Neural cell (in vitro differentiated cells): Measurements from ENCODE around the gene LPCAT3. TPM values are rescaled to one million over a fixed set of nuclear protein-coding genes. Genes with fewer than 3 reads are reported as not detected.

Experiments used
- H2AFZ ChIP-seq: fragments of 200-600, 300-800 bp; sonication (generic), shearing (Covaris generic); 2 replicates; pipeline ENCODE4 v1.6.0; 2014; ENCODE audit warnings: low read depth, mild to moderate bottlenecking, antibody characterized with exemption, low read length, moderate library complexity
- H3F3A ChIP-seq: fragments of 200-600 bp; shearing (Covaris generic); 2 replicates; pipeline ENCODE4 v1.6.1; 2016; ENCODE audit warnings: mild to moderate bottlenecking, moderate library complexity, mixed read lengths, antibody characterized with exemption, low read length; ENCODE audit not compliant: insufficient read depth, poor library complexity, severe bottlenecking
- H3K27ac ChIP-seq: fragments of 200-600, 300-800 bp; sonication (generic), shearing (Covaris generic); 2 replicates; pipeline ENCODE4 v1.5.1; 2014; ENCODE audit warnings: mild to moderate bottlenecking, low read length, moderate library complexity
- H3K27me3 ChIP-seq: fragments of 300-800, 200-600 bp; sonication (generic), shearing (Covaris generic); 2 replicates; pipeline ENCODE4 v1.6.0; 2014; ENCODE audit warnings: mild to moderate bottlenecking, low read depth, low read length, moderate library complexity; ENCODE audit not compliant: insufficient read depth
- H3K36me3 ChIP-seq: fragments of 300-800, 200-600 bp; sonication (generic), shearing (Covaris generic); 2 replicates; pipeline ENCODE4 v1.5.1; 2014; ENCODE audit warnings: mild to moderate bottlenecking, antibody characterized with exemption, low read length, moderate library complexity; ENCODE audit not compliant: insufficient read depth
- H3K4me2 ChIP-seq: fragments of 300-800, 200-600 bp; sonication (generic), shearing (Covaris generic); 2 replicates; pipeline ENCODE4 v1.6.0; 2014; ENCODE audit warnings: mild to moderate bottlenecking, low read length
- H3K4me3 ChIP-seq: fragments of 300-800, 200-600 bp; sonication (generic), shearing (Covaris generic); 2 replicates; pipeline ENCODE4 v1.5.1; 2014; ENCODE audit warnings: mild to moderate bottlenecking, low read length, moderate library complexity
- H3K79me2 ChIP-seq: fragments of 200-600 bp; shearing (Covaris generic); replicated peaks from 2 replicates; pipeline ENCODE4 v1.6.0; 2014; ENCODE audit warnings: mild to moderate bottlenecking, low read length, moderate library complexity; ENCODE audit not compliant: insufficient read depth
- H3K9ac ChIP-seq: fragments of 300-800, 200-600 bp; sonication (generic), shearing (Covaris generic); 2 replicates; pipeline ENCODE4 v1.6.1; 2016; ENCODE audit warnings: mild to moderate bottlenecking, low read length, mixed read lengths
- H3K9me2 ChIP-seq: fragments of 200-600 bp; shearing (Covaris generic); 2 replicates; pipeline ENCODE4 v1.6.1; 2016; ENCODE audit warnings: mild to moderate bottlenecking, low read length, mixed read lengths; ENCODE audit not compliant: insufficient read depth
- H3K9me3 ChIP-seq: fragments of 200-600, 300-800 bp; sonication (generic), shearing (Covaris generic); 2 replicates; pipeline ENCODE4 v1.6.1; 2016; ENCODE audit warnings: mild to moderate bottlenecking, mixed run types, low read length, moderate library complexity, mixed read lengths
- H4K20me1 ChIP-seq: fragments of 200-600 bp; shearing (Covaris generic); 2 replicates; pipeline ENCODE4 v1.6.1; 2016; ENCODE audit warnings: mild to moderate bottlenecking, mixed run types; ENCODE audit not compliant: insufficient read depth
- CTCF ChIP-seq: fragments of 450-650 bp; IDR thresholded peaks from 2 replicates; pipeline ENCODE4 v1.5.1; 2014; ENCODE audit warnings: antibody characterized with exemption, mild to moderate bottlenecking, moderate library complexity; ENCODE audit not compliant: poor library complexity, severe bottlenecking
- EP300 ChIP-seq: fragments of 450-650 bp; conservative IDR thresholded peaks from 2 replicates; pipeline ENCODE4 v1.6.1; 2014; ENCODE audit warnings: antibody characterized with exemption, mild to moderate bottlenecking, moderate library complexity; ENCODE audit not compliant: poor library complexity, severe bottlenecking
- EZH2 ChIP-seq: fragments of 200-600, 300-800 bp; shearing (Covaris generic), sonication (generic); IDR thresholded peaks from 2 replicates; pipeline ENCODE4 v1.6.1; 2014; ENCODE audit warnings: antibody characterized with exemption, low read length, borderline replicate concordance, mild to moderate bottlenecking; ENCODE audit not compliant: insufficient read depth, poor library complexity, severe bottlenecking
- MXI1 ChIP-seq: fragments of 450-650 bp; conservative IDR thresholded peaks from 2 replicates; pipeline ENCODE4 v1.6.1; 2014; ENCODE audit warnings: antibody characterized with exemption, mild to moderate bottlenecking; ENCODE audit not compliant: poor library complexity, severe bottlenecking
- POLR2AphosphoS5 ChIP-seq: IDR thresholded peaks from 2 replicates; pipeline ENCODE4 v1.6.1; 2012
- RAD21 ChIP-seq: fragments of 450-650 bp; conservative IDR thresholded peaks from 2 replicates; pipeline ENCODE4 v1.6.1; 2014; ENCODE audit warnings: antibody characterized with exemption, mild to moderate bottlenecking, moderate library complexity
- REST ChIP-seq: IDR thresholded peaks from 2 replicates; pipeline ENCODE4 v1.6.1; 2012; ENCODE audit warnings: borderline replicate concordance
- SMC3 ChIP-seq: fragments of 450-650 bp; conservative IDR thresholded peaks from 2 replicates; pipeline ENCODE4 v1.6.1; 2014; ENCODE audit warnings: antibody characterized with exemption, mild to moderate bottlenecking, moderate library complexity; ENCODE audit not compliant: poor library complexity
- TAF1 ChIP-seq: IDR thresholded peaks from 2 replicates; pipeline ENCODE4 v1.6.1; 2012; ENCODE audit warnings: low read depth
- polyA plus RNA-seq: library from polyadenylated mRNA; depleted of rRNA; stranded (reverse); fragments of >200 nt; gene quantifications from 2 replicates; pipeline ENCODE4 v1.2.3, GENCODE V29; 2014

LPCAT3 gene
- polyA plus RNA-seq, 1 donor from 2014 or later = 14.4 TPM

GRCh38 chr12:7021956-7022355, 3.7 kb upstream of the LPCAT3 start:
- no peaks in the 10 kb centered on the region for H3F3A ChIP-seq
- no peaks in the 10 kb centered on the region for H4K20me1 ChIP-seq
- no peaks in the 10 kb centered on the region for H3K9me3 ChIP-seq
- H3K9ac ChIP-seq = no peak overlapping the region
- H3K79me2 ChIP-seq = no peaks in the 10 kb centered on the region
- H3K27me3 ChIP-seq = no peaks in the 10 kb centered on the region
- TF ChIP-seq CTCF = no peak
- TF ChIP-seq POLR2AphosphoS5 = no peak
- TF ChIP-seq TAF1 = no peak
- TF ChIP-seq SMC3 = no peak
- no peak for TF ChIP-seq EZH2
- TF ChIP-seq EP300 = no peak
- TF ChIP-seq RAD21 = no peak
- no peak for TF ChIP-seq MXI1
- TF ChIP-seq REST = no peak
- H3K36me3 ChIP-seq = no peaks in the 10 kb centered on the region
- no peak overlapping the region for H3K27ac ChIP-seq
- no peak overlapping the region for H3K4me2 ChIP-seq
- H3K9me2 ChIP-seq = no peaks in the 10 kb centered on the region
- H2AFZ ChIP-seq = no peak overlapping the region
- H3K4me3 ChIP-seq = no peak overlapping the region

GRCh38 chr12:7019043-7019569, 830 bp upstream of the LPCAT3 start:
- Histone ChIP-seq H2AFZ (peak overlapping the region; percentile 83), H4K20me1 (no peaks in the 10 kb centered on the region), H3K9me3 (no peaks in the 10 kb centered on the region), H3K9me2 (no peaks in the 10 kb centered on the region), H3K9ac (peak overlapping the region; percentile 71), H3F3A (no peaks in the 10 kb centered on the region), H3K36me3 (no peaks in the 10 kb centered on the region), H3K79me2 (peaks cover 4% of the 10 kb centered on the region), H3K27me3 (no peaks in the 10 kb centered on the region), H3K4me3 (peak overlapping the region; percentile 89), H3K27ac (peak overlapping the region; percentile 74), H3K4me2 (peak overlapping the region; percentile 79)
- TF ChIP-seq EP300 (no peak), SMC3 (no peak), EZH2 (no peak), POLR2AphosphoS5 (no peak), MXI1 (no peak)
